HL-60 (cell line): ENCODE data around the gene CCDC127.

Experiments used
- CTCF ChIP-seq: IDR thresholded peaks from one replicate; pipeline ENCODE4 v1.5.1; 2011; ENCODE audit warnings: low read length, control low read depth, inconsistent platforms; ENCODE audit not compliant: insufficient read depth
- REST ChIP-seq: IDR thresholded peaks from 2 replicates; pipeline ENCODE4 v1.6.1; 2012; ENCODE audit warnings: low read depth; ENCODE audit not compliant: insufficient replicate concordance
- SPI1 ChIP-seq: IDR thresholded peaks from 2 replicates; pipeline ENCODE4 v1.6.1; 2012; ENCODE audit warnings: low read depth, mild to moderate bottlenecking, borderline replicate concordance

GRCh38 chr5:194603-195209 is 23.2 kb downstream of the CCDC127 start:
- TF ChIP-seq REST: no peak
- TF ChIP-seq CTCF: no peak
- TF ChIP-seq SPI1: no peak
